ENCODE data around the gene METAP2. TPM values are rescaled to one million over a fixed set of nuclear protein-coding genes. Genes with fewer than 3 reads are reported as not detected.

The METAP2 gene
- 54.0 TPM for total RNA-seq
- long read RNA-seq, transcript METAP2-210 (11 exons, 1,874 nt) = minor isoform, 11 of 71 reads
- long read RNA-seq, transcript METAP2-202 (11 exons, 3,601 nt) = major isoform, 38 of 71 reads
- long read RNA-seq, partial matches to known transcripts = 17 of 71 reads
- long read RNA-seq, other reads (novel, unspliced or antisense) = 4 of 71 reads

- peak within 1 kb of the TSS; percentile 91 for H3K4me3 ChIP-seq
- intact Hi-C loops (cut with DNase I) = no loop called here
- H3K27ac ChIP-seq = peak within 1 kb of the TSS; percentile 98
- no peak for TF ChIP-seq CTCF (IDR thresholded peaks at IDR 0.05)
- no peaks in the 10 kb centered on the region for H3K9me3 ChIP-seq
- peaks cover 25% of the 10 kb centered on the region for H3K36me3 ChIP-seq
- DNase-seq = peak; percentile 98
- ATAC-seq = peak; percentile 100
- H3K27me3 ChIP-seq (ENCODE audit: low read depth) = no peaks in the 10 kb centered on the region
- H3K4me1 ChIP-seq = peaks cover 32% of the 10 kb centered on the region
These were observed at the start of gene METAP2 for GRCh38 chr12:95473884-95474659. Gene METAP2, plus strand, starts transcription at chr12:95474152. Its CDS starts 28 bp downstream, at chr12:95474180.

GRCh38 chr12:95424271-95424994, 49.5 kb upstream of the METAP2 start:
- no peaks in the 10 kb centered on the region for H3K27me3 ChIP-seq (ENCODE audit: low read depth)
- no peaks in the 10 kb centered on the region for H3K36me3 ChIP-seq
- peaks cover 5% of the 10 kb centered on the region for H3K4me1 ChIP-seq
- ATAC-seq (peak; percentile 79 to 80), DNase-seq (no peak)
- H3K9me3 ChIP-seq = no peaks in the 10 kb centered on the region
- no peak for TF ChIP-seq CTCF (IDR thresholded peaks at IDR 0.05)
- intact Hi-C loops (cut with DNase I) = no loop called here
- H3K4me3 ChIP-seq = no peak overlapping the region
- peak overlapping the region; percentile 36 for H3K27ac ChIP-seq

- no peak for ATAC-seq
These were observed 44.8 kb upstream of the METAP2 start for GRCh38 chr12:95429172-95429510.

GRCh38 chr12:95431120-95431519, 42.8 kb upstream of the METAP2 start:
- intact Hi-C loops (cut with DNase I) = no loop called here
- H3K9me3 ChIP-seq = no peaks in the 10 kb centered on the region
- H3K36me3 ChIP-seq = no peaks in the 10 kb centered on the region
- H3K4me3 ChIP-seq = no peak overlapping the region
- no peak for DNase-seq
- H3K27ac ChIP-seq = no peak overlapping the region
- no peak for TF ChIP-seq CTCF (IDR thresholded peaks at IDR 0.05)
- ATAC-seq = no peak
- peaks cover 5% of the 10 kb centered on the region for H3K4me1 ChIP-seq
- no peaks in the 10 kb centered on the region for H3K27me3 ChIP-seq (ENCODE audit: low read depth)

More at GRCh38 chr12:95429172-95429510, 44.8 kb upstream of the METAP2 start:
- Histone ChIP-seq H3K9me3 (no peaks in the 10 kb centered on the region), H3K27me3 (ENCODE audit: low read depth) (no peaks in the 10 kb centered on the region), H3K4me1 (peaks cover 5% of the 10 kb centered on the region), H3K27ac (no peak overlapping the region), H3K4me3 (no peak overlapping the region), H3K36me3 (no peaks in the 10 kb centered on the region)
- DNase-seq = no peak
- intact Hi-C loops (cut with DNase I) = no loop called here
- TF ChIP-seq CTCF (IDR thresholded peaks at IDR 0.05) = no peak

GRCh38 chr12:95435355-95435754, 38.6 kb upstream of the METAP2 start:
- Histone ChIP-seq H3K9me3 (no peaks in the 10 kb centered on the region), H3K27me3 (ENCODE audit: low read depth) (no peaks in the 10 kb centered on the region), H3K27ac (no peak overlapping the region), H3K4me1 (no peaks in the 10 kb centered on the region), H3K36me3 (no peaks in the 10 kb centered on the region), H3K4me3 (no peak overlapping the region)
- ATAC-seq = no peak
- intact Hi-C loops (cut with DNase I) = no loop called here
- no peak for DNase-seq
- no peak for TF ChIP-seq CTCF (IDR thresholded peaks at IDR 0.05)
